H1 (cell line): ENCODE data around the gene PKMYT1. TPM values are rescaled to one million over a fixed set of nuclear protein-coding genes. Genes with fewer than 3 reads are reported as not detected.
A peak's percentile ranks its signal among the peaks of the same experiment; 100 is the strongest.

Experiments
- ASH2L ChIP-seq: fragments of 200-600, 300-600 bp; sonication (generic); IDR thresholded peaks from one replicate; pipeline ENCODE4 v1.7.1; 2017; ENCODE audit warnings: low read length
- CBX5 ChIP-seq: fragments of 300-800, 300-1000 bp; sonication (generic); IDR thresholded peaks from 2 replicates; pipeline ENCODE4 v1.7.1; 2016; ENCODE audit warnings: antibody characterized with exemption, low read length, low read depth
- GABPA ChIP-seq: IDR thresholded peaks from 2 replicates; pipeline ENCODE4 v1.6.1; 2011; ENCODE audit warnings: mild to moderate bottlenecking, low read length, moderate library complexity, borderline replicate concordance; ENCODE audit not compliant: insufficient read depth
- SP1 ChIP-seq: IDR thresholded peaks from 2 replicates; pipeline ENCODE4 v1.6.1; 2011; ENCODE audit warnings: low read depth, low read length
- SP4 ChIP-seq: IDR thresholded peaks from 2 replicates; pipeline ENCODE4 v1.6.1; 2012; ENCODE audit warnings: low read length, inconsistent platforms
- TAF1 ChIP-seq: IDR thresholded peaks from 2 replicates; pipeline ENCODE4 v1.6.1; 2011; ENCODE audit warnings: mild to moderate bottlenecking, low read depth, low read length
- polyA plus RNA-seq, 7 experiments: library from polyadenylated mRNA; depleted of rRNA in 3 of 7; stranded (reverse) in 5 of 7; unstranded in 2 of 7; fragments of >200 nt in 5 of 7; fragments of 200-250 nt in 2 of 7; gene quantifications; 1 replicate in 5 of 7; 2 replicates in 1 of 7; 4 replicates in 1 of 7; pipeline versions ENCODE4 v1.2.1 to v1.2.3, GENCODE V29; 2011 to 2013; ENCODE audit warnings: missing spikeins in 2 of 7, mixed read lengths in 2 of 7
- total RNA-seq: library from RNA; stranded (reverse); fragmentation: NEBNext Ultra II Directional; extraction: Animal tissue kit (Norgen Biotek cat#: 25700); gene quantifications from 2 replicates; pipeline ENCODE4 v1.2.1, GENCODE V29; 2021
- TF ChIP-seq, protein P1 (sequence below): fragments of 300-600 bp; sonication (generic); IDR thresholded peaks from 2 replicates; pipeline ENCODE4 v1.7.1; 2012; ENCODE audit warnings: low read length, moderate library complexity, mild to moderate bottlenecking, inconsistent platforms; ENCODE audit not compliant: insufficient replicate concordance
- TF ChIP-seq, protein P2 (sequence below): IDR thresholded peaks from 2 replicates; pipeline ENCODE4 v1.6.1; 2012; ENCODE audit warnings: inconsistent platforms

PKMYT1 gene
- total and polyA plus RNA-seq, 2 of the 8 experiments (the other 6 are each of a cell fraction or from before 2014, with no cell fraction given): 74.7 to 85.2 TPM

DNA sequence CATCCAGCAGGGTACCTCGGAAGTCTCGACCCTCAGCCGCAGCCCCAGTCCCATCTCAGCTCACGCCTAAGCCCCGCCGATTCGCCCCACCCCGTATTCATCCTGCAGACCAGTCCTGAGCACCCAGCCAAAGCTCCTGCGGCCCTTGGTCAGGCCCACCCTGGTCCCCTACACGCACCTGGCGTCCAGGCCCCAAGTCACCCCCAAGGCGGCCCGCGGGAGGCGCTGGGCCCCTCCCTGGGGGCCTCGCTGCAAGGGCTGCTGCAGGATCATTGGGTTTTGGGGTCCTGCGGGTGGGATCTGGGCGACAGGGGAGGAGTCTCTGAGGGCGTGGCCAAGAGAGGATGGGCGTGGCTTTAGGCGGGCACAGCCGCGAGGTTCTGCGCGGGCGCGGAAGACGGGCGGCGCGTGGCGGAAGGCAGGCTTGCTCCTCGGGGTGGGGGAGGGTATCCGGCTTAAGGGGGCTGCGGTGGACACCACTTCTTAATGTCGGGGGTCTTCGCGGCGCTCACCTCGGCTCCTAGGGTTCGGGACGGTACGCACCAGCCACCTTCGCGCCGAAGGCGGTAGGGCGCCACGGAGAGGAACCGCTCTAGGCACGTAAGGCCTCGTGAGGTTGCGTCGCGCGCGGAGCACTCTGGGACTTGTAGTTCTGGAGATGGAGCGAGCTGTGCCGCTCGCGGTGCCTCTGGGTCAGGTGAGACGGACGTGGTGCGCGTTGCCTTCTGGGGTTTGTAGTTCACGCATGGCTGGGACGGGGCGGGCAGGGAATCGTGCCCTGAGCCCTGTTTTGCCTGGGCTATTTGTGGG is 43.6 kb upstream of the PKMYT1 start, which contains the start of the genes HCFC1R1 and THOC6 (continued):
- TF ChIP-seq, protein P1, sequence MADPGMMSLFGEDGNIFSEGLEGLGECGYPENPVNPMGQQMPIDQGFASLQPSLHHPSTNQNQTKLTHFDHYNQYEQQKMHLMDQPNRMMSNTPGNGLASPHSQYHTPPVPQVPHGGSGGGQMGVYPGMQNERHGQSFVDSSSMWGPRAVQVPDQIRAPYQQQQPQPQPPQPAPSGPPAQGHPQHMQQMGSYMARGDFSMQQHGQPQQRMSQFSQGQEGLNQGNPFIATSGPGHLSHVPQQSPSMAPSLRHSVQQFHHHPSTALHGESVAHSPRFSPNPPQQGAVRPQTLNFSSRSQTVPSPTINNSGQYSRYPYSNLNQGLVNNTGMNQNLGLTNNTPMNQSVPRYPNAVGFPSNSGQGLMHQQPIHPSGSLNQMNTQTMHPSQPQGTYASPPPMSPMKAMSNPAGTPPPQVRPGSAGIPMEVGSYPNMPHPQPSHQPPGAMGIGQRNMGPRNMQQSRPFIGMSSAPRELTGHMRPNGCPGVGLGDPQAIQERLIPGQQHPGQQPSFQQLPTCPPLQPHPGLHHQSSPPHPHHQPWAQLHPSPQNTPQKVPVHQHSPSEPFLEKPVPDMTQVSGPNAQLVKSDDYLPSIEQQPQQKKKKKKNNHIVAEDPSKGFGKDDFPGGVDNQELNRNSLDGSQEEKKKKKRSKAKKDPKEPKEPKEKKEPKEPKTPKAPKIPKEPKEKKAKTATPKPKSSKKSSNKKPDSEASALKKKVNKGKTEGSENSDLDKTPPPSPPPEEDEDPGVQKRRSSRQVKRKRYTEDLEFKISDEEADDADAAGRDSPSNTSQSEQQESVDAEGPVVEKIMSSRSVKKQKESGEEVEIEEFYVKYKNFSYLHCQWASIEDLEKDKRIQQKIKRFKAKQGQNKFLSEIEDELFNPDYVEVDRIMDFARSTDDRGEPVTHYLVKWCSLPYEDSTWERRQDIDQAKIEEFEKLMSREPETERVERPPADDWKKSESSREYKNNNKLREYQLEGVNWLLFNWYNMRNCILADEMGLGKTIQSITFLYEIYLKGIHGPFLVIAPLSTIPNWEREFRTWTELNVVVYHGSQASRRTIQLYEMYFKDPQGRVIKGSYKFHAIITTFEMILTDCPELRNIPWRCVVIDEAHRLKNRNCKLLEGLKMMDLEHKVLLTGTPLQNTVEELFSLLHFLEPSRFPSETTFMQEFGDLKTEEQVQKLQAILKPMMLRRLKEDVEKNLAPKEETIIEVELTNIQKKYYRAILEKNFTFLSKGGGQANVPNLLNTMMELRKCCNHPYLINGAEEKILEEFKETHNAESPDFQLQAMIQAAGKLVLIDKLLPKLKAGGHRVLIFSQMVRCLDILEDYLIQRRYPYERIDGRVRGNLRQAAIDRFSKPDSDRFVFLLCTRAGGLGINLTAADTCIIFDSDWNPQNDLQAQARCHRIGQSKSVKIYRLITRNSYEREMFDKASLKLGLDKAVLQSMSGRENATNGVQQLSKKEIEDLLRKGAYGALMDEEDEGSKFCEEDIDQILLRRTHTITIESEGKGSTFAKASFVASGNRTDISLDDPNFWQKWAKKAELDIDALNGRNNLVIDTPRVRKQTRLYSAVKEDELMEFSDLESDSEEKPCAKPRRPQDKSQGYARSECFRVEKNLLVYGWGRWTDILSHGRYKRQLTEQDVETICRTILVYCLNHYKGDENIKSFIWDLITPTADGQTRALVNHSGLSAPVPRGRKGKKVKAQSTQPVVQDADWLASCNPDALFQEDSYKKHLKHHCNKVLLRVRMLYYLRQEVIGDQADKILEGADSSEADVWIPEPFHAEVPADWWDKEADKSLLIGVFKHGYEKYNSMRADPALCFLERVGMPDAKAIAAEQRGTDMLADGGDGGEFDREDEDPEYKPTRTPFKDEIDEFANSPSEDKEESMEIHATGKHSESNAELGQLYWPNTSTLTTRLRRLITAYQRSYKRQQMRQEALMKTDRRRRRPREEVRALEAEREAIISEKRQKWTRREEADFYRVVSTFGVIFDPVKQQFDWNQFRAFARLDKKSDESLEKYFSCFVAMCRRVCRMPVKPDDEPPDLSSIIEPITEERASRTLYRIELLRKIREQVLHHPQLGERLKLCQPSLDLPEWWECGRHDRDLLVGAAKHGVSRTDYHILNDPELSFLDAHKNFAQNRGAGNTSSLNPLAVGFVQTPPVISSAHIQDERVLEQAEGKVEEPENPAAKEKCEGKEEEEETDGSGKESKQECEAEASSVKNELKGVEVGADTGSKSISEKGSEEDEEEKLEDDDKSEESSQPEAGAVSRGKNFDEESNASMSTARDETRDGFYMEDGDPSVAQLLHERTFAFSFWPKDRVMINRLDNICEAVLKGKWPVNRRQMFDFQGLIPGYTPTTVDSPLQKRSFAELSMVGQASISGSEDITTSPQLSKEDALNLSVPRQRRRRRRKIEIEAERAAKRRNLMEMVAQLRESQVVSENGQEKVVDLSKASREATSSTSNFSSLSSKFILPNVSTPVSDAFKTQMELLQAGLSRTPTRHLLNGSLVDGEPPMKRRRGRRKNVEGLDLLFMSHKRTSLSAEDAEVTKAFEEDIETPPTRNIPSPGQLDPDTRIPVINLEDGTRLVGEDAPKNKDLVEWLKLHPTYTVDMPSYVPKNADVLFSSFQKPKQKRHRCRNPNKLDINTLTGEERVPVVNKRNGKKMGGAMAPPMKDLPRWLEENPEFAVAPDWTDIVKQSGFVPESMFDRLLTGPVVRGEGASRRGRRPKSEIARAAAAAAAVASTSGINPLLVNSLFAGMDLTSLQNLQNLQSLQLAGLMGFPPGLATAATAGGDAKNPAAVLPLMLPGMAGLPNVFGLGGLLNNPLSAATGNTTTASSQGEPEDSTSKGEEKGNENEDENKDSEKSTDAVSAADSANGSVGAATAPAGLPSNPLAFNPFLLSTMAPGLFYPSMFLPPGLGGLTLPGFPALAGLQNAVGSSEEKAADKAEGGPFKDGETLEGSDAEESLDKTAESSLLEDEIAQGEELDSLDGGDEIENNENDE: no peak
- no peak for TF ChIP-seq CBX5
- TF ChIP-seq ASH2L: peak; percentile 71
- no peak; the same call in 1 of the 2 replicates for TF ChIP-seq SP4
- TF ChIP-seq TAF1: peak; percentile 72
- TF ChIP-seq GABPA: no peak
- TF ChIP-seq, protein P2, sequence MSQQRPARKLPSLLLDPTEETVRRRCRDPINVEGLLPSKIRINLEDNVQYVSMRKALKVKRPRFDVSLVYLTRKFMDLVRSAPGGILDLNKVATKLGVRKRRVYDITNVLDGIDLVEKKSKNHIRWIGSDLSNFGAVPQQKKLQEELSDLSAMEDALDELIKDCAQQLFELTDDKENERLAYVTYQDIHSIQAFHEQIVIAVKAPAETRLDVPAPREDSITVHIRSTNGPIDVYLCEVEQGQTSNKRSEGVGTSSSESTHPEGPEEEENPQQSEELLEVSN: peak; percentile 60; the same call in 1 of the 2 replicates
- no peak for TF ChIP-seq SP1
